Posterior cingulate gyrus (tissue), 11 donors: ENCODE results near the gene LINGO3.
"Not testable (repeated sequence)": the region's sequence is repeated elsewhere in the genome, so short reads cannot be mapped to it uniquely, and the experiment has no call there.

Experiments
- DNase-seq, 10 donors: peaks; one replicate each; pipeline versions ENCODE4 v3.0.0 to v3.0.0-alpha.2; 2020 to 2021; ENCODE audit warnings: mixed read lengths in 3 of 10
- intact Hi-C: fragments of 100-400 bp; cut with DNase I; formaldehyde crosslinking; loops from one replicate; pipeline ENCODE4 v1.15.1; 2023

LINGO3 gene

GRCh38 chr19:2287585-2288337 lies 20.2 kb downstream of the LINGO3 start:
- intact Hi-C loops = no loop called here
- DNase-seq = no peak

DNA sequence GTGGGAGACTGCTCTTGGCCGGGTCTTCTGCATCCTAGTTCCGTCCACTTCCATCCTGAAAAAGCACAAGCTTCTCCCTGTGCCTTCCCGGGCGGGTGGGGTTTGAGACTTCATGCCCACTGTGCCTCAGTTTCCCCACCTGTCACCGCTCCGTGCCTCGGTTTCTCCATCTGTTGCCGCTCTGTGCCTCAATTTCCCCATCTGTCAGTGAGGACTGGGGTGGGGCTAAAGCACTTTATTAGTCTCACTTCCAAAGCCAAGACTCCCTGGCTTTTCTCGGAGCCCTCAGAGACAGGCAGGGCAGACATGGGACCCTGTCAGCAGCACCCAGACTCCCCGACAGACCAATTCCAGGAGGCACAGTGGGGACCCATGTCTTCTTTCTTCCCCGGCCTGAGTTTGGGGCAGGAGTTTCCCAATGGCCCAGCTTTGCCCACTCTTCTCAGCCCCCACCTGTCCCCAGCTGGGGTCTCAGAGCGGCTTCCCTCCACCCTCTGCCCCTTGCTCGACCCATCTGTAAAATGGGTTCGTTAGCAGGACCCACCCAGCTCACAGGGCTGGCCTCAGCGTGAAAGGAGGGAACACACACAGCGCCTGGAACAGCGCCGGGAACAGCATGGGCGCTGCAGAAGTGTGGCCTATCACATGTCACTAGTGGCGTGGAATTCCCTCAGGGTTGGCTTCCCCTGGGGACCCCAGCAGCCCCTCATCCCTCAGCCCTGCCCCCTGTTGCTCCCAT lies 21.4 kb downstream of the LINGO3 start:
- intact Hi-C loops = no loop called here
- no peak for DNase-seq

GRCh38 chr19:2283835-2284507 lies 24.0 kb downstream of the LINGO3 start:
- intact Hi-C loops = no loop called here

DNA sequence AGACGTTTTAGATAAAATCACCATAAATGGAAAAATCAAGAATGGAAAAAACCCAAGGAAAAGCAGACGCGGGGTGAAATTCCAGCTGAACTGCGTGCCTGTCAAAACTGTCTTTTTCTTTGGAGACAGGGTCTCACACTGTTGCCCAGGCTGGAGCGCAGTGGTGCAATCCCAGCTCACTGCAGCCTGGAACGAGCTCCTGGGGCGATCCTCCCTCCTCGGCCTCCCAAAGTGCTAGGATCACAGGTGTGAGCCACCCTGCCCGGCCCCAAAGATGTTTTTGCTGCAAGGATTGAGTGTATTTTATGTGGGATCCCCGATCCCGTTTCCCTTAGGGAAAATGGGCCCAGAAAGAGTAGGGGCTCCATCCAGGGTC lies 25.1 kb downstream of the LINGO3 start:
- intact Hi-C loops = no loop called here
- no peak for DNase-seq

More at GRCh38 chr19:2283835-2284507, 24.0 kb downstream of the LINGO3 start:
- no peak for DNase-seq

DNA sequence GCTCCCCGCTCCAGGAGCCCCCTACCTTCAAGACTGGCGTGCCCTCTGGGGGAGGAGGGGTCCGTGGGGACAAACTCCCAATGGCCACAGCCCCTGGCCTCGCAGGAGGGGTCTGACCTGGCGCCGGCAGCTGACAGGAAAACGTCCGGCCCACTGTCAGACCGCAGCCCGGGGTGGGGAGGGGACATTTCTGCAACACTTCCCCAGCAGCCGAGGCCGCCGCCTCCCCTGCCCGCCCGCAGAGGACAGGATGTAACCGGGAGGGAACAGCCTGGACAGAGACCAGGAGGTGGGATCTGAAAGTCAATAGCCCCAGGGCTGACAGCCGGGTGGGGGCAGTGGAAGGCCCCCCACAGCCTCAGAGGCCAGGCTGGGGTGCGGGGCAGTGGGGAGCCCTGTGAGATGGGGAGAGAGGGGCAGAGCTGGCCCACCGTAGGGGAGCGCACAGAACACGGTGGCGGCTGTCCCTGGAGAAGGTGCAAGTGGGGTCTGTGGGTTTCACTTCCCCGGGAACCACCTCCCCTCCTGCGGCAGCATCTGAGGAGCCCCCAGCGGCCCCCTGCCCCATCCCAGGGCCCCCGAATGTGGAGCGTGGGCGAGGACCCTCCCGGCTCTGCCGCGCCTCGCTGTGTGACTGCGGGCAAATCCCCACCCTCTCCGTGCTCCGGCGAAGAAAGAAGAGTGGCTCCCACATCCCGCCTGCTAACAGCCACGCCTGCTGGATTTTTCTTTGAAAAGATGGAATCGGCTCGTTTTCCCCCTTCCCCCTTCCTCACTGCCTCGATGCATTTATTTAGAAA lies 25.7 kb downstream of the LINGO3 start, which contains the start of gene PEAK3:
PEAK3 (minus strand) TSS at position 114 of the 800 bp plus-strand sequence. CDS start 1,244 bp downstream, outside the sequence.
- DNase-seq = peak in 4 of 10 donors; percentile 45 to 93 (median 70)
- intact Hi-C loops = no loop called here

GRCh38 chr19:2281265-2282061 lies 26.5 kb downstream of the LINGO3 start:
- intact Hi-C loops = not testable (repeated sequence)

GRCh38 chr19:2280633-2281264 lies 27.2 kb downstream of the LINGO3 start:
- intact Hi-C loops = no loop called here
- no peak for DNase-seq

More at GRCh38 chr19:2281265-2282061, 26.5 kb downstream of the LINGO3 start:
- DNase-seq = not testable (repeated sequence)

DNA sequence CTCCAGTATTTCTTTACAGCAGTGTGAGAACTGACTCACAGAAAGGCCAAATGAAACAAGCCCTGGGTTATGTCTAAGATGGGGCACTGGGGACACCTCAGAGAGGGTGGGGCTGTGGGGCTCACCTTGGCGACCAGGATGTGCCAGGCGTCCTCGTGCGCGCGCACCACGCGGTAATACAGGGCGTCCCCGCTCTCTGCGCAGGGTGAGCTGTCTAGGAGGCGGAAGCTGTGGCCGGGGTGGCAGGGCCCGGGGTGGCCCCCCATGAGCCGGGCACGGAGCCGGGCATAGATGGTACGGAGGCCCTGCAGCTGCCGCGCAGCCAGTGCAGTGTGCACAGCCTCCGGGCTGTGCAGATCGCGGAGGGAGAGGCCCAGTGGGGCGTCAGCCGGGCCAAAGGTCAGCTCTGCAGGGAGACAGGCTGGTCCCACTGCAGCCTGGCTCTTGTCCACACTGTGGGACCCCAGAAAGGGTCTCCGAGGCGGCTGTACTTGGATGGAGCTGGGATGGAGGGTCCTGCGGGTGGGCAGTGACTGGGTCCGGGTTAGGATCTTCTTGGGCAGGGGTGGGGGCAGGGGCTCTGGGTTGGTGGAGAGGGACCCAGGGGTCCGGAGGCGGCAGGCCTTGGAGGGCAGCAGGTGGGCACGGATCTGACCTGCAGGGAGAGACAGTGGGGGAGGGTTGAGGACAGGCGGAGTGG lies 29.3 kb downstream of the LINGO3 start:
- no peak for DNase-seq
- intact Hi-C loops = loop anchor here (5.0 kb wide), 1 partner anchor 39 kb away; no protein-coding TSS in a partner anchor

DNA sequence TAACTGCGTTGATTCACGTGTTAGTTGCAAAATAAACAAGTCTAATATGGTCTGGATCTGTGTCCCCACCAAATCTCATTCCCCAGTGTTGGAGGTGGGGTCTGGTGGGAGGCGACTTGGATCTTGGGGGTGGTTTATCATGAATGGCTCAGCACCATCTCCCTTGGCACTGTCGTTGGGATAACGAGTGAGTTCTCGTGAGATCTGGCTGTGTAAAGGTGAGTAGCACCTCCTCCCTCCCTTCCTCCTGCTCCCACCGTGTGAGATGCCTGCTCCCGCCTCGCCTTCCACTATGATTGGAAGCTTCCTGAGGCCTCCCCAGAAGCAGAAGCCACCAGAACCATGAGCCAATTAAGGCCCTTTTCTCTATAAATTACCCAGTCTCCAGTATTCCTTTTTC lies 30.8 kb downstream of the LINGO3 start:
- intact Hi-C loops = loop anchor here (5.0 kb wide), 1 partner anchor 40 kb away; no protein-coding TSS in a partner anchor
- DNase-seq = no peak

DNA sequence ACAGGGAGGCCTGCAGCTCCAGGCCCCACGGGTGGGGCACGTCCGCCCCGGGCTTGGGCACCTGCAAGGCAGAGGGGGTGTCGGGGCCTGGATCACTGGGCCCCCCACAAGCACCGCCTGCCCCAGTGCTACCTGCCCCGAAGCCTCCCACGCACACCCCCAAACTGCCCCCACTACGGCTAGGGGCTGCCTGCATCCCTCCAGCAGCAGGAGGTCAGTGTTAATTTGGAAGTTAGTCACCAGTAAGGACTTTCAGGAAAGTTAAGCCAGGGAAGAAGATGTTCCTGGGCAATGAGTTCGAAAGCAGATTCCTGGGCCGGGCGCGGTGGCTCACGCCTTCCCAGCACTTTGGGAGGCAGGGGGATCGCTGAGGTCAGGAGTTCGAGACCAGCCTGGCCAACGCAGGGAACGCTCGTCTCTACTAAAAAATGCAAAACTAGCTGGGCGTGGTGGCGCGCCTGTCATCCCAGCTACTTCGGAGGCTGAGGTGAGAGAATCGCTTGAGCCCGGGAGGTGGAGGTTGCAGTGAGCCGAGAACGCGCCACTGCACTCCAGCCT lies 31.4 kb downstream of the LINGO3 start:
- intact Hi-C loops = loop anchor here (5.0 kb wide), 1 partner anchor 41 kb away; no protein-coding TSS in a partner anchor
- DNase-seq = no peak

GRCh38 chr19:2275588-2276428 lies 32.1 kb downstream of the LINGO3 start:
- DNase-seq = peak in 2 of 10 donors; percentile 28 to 90
- intact Hi-C loops = loop anchor here (1.0 to 5.0 kb wide), 2 partner anchors 41 to 115 kb away; no protein-coding TSS in a partner anchor

DNA sequence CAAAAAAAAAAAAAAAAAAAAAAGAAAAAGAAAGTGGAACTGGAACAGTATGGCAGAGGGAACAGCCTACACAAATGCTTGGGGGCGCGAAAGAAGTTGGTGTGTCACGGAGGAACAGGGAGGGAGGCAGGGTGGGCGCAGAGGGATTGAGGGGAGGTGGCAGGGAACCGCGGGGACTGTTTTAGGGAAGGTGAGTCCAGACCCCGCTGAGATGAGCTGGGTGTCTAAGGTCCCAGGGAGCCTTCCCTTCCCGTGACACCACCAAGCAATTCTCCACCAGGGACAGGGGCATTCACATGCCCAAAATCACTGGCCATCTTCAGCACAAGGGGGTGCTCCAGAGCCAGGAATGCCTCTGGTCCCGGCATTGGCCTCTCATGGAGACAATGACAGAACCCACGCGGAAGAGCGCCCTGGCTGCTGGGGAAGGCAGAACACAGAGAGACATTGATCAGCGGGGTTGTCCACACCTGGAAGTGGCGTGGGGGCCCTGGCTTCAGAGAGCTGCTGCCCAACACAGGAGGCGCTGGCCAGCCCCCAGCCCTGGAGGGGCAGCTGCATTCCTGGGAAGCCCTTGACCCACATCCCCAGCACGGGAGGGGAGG lies 32.9 kb downstream of the LINGO3 start:
- DNase-seq = peak in 9 of 10 donors; percentile 60 to 95 (median 76)
- intact Hi-C loops = loop anchor here (1.0 to 5.0 kb wide), 2 partner anchors 42 to 116 kb away; no protein-coding TSS in a partner anchor

DNA sequence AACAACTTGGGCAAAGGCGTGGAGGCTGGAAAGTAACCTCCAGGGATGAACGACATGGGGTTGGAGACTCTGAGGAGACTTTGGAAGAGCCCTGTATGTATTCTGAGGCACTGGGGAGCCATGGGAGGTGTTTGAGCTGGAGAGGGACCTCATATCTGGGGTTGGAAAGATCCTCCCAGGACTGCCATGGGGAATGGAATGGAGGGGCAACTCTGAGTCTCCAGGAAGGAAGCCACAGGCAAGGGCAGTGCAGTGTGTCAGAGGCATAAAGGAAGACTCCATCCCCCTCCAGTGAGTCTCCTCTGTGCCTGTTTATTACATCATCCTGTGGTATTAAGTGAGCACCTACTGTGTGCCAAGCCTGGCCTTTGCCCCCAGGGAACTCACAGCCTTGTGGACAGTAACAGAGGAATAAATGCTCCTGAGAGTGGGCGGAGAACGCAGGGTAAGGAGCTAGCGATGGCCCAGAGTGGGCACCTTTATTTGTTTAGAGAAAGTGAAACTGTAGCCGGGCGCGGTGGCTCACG lies 33.7 kb downstream of the LINGO3 start:
- DNase-seq = no peak
- intact Hi-C loops = no loop called here

DNA sequence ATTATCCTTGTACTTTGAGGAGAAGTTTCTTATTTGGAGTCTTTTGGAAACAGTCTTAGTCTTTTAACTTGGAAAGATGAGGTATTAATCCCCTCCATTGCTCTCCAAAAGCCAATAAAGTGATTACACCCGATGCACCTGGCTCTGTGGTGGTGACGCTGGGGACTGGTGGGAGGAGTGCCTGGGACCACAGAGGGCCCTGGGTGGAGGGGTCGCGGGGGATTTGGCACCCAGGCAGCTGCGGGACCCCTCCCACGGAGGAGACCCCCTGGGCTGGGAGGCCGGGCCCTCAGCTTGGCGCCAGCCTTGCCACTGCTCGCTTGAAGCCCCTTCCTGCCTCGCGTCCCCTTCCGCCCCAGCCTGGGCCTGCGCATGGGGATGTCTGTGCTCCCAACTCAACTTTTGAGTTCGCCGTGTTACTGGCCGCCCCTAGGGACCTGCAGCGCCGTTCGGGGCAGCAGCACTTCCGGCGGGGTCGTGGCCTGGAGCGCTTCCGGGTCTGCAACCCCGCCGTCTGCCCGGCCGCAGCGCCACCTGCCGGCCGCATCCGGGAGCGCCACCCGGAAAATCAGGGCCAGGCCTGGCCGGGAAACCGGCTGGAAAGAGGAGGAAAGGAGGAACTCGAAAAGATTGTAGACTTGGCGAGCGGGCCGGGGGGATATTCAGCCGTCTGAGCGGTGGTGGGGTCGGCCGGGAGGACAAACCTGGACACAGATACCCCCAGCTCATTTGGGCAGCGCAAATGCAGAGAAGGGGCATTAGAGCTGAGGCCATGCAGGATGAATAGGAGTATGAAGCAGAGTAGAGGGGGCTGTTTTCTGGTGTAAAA lies 34.4 kb downstream of the LINGO3 start:
- intact Hi-C loops = loop anchor here (1.0 kb wide), 1 partner anchor 37 kb away; the partner anchor contains the start of genes PLEKHJ1 and SF3A2
- DNase-seq = peak in 8 of 10 donors; percentile 43 to 95 (median 64)
